Measurements from ENCODE around the gene RSPH9.

Gene RSPH9

GRCh38 chr6:43621078-43621835, 23.6 kb upstream of the RSPH9 start:
- no peaks in the 10 kb centered on the region for H3K27me3 Mint-ChIP-seq (ENCODE audit: low read depth)
- H3K4me3 Mint-ChIP-seq, result no peak overlapping the region
- no peak overlapping the region for H3K27ac Mint-ChIP-seq
- H3K4me1 Mint-ChIP-seq, result no peaks in the 10 kb centered on the region
- H3K9me3 Mint-ChIP-seq, result no peaks in the 10 kb centered on the region
- TF ChIP-seq, protein P1, sequence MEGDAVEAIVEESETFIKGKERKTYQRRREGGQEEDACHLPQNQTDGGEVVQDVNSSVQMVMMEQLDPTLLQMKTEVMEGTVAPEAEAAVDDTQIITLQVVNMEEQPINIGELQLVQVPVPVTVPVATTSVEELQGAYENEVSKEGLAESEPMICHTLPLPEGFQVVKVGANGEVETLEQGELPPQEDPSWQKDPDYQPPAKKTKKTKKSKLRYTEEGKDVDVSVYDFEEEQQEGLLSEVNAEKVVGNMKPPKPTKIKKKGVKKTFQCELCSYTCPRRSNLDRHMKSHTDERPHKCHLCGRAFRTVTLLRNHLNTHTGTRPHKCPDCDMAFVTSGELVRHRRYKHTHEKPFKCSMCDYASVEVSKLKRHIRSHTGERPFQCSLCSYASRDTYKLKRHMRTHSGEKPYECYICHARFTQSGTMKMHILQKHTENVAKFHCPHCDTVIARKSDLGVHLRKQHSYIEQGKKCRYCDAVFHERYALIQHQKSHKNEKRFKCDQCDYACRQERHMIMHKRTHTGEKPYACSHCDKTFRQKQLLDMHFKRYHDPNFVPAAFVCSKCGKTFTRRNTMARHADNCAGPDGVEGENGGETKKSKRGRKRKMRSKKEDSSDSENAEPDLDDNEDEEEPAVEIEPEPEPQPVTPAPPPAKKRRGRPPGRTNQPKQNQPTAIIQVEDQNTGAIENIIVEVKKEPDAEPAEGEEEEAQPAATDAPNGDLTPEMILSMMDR (IDR thresholded peaks at IDR 0.05; ENCODE audit: unreplicated experiment in 3 of 3), result no peak
- peaks cover 47% of the 10 kb centered on the region for H3K36me3 Mint-ChIP-seq (ENCODE audit: low read depth)

DNA sequence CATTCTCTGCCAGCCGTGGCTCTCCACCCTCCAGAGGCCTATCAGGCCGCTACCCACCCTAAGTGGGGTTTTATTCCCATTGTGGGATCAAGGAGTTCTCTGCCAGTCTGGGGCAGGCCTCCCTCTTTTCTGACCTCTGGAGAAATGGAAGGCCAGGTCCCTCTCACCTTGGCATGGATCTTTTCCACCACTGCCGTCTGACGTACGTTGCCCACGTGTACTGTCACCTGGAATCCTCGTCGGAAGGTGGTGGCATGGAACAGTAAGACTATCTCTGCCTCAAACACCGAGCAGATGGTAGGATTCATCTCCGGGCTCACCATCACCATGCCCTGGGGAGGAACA, 23.0 kb upstream of the RSPH9 start:
- H3K27me3 Mint-ChIP-seq (ENCODE audit: low read depth), result no peaks in the 10 kb centered on the region
- H3K36me3 Mint-ChIP-seq (ENCODE audit: low read depth), result peaks cover 49% of the 10 kb centered on the region
- H3K27ac Mint-ChIP-seq, result no peak overlapping the region
- H3K4me3 Mint-ChIP-seq, result no peak overlapping the region
- H3K4me1 Mint-ChIP-seq, result peaks cover 2% of the 10 kb centered on the region
- H3K9me3 Mint-ChIP-seq, result no peaks in the 10 kb centered on the region
- TF ChIP-seq, protein P1 (IDR thresholded peaks at IDR 0.05; ENCODE audit: unreplicated experiment in 3 of 3), result no peak

GRCh38 chr6:43622541-43622940, 22.3 kb upstream of the RSPH9 start:
- Mint-ChIP-seq H3K27ac (no peak overlapping the region), H3K27me3 (ENCODE audit: low read depth) (no peaks in the 10 kb centered on the region), H3K36me3 (ENCODE audit: low read depth) (peaks cover 56% of the 10 kb centered on the region), H3K9me3 (no peaks in the 10 kb centered on the region), H3K4me3 (no peak overlapping the region), H3K4me1 (peaks cover 9% of the 10 kb centered on the region)
- TF ChIP-seq, protein P1 (IDR thresholded peaks at IDR 0.05; ENCODE audit: unreplicated experiment in 3 of 3), result no peak

GRCh38 chr6:43623880-43624785, 20.7 kb upstream of the RSPH9 start:
- no peak overlapping the region for H3K27ac Mint-ChIP-seq
- H3K9me3 Mint-ChIP-seq, result no peaks in the 10 kb centered on the region
- peaks cover 20% of the 10 kb centered on the region for H3K4me1 Mint-ChIP-seq
- peak overlapping the region in 2 of 3 experiments; percentile 22 to 52 for H3K4me3 Mint-ChIP-seq
- TF ChIP-seq, protein P1 (IDR thresholded peaks at IDR 0.05; ENCODE audit: unreplicated experiment in 3 of 3), result no peak
- H3K36me3 Mint-ChIP-seq (ENCODE audit: low read depth), result peaks cover 57% of the 10 kb centered on the region
- no peaks in the 10 kb centered on the region for H3K27me3 Mint-ChIP-seq (ENCODE audit: low read depth)

- Mint-ChIP-seq H3K27me3 (ENCODE audit: low read depth) (no peaks in the 10 kb centered on the region), H3K27ac (no peak overlapping the region), H3K36me3 (ENCODE audit: low read depth) (peaks cover 51% of the 10 kb centered on the region)
Measured at GRCh38 chr6:43624786-43625288, 20.0 kb upstream of the RSPH9 start.

More at GRCh38 chr6:43624786-43625288, 20.0 kb upstream of the RSPH9 start:
- TF ChIP-seq, protein P1 (IDR thresholded peaks at IDR 0.05; ENCODE audit: unreplicated experiment in 3 of 3), result no peak
- Mint-ChIP-seq H3K9me3 (no peaks in the 10 kb centered on the region), H3K4me3 (no peak overlapping the region), H3K4me1 (peaks cover 20% of the 10 kb centered on the region)
